Measurements from ENCODE around the gene PLEKHN1.
"Not testable (repeated sequence)": the region's sequence is repeated elsewhere in the genome, so short reads cannot be mapped to it uniquely, and the experiment has no call there.

The PLEKHN1 gene

DNA sequence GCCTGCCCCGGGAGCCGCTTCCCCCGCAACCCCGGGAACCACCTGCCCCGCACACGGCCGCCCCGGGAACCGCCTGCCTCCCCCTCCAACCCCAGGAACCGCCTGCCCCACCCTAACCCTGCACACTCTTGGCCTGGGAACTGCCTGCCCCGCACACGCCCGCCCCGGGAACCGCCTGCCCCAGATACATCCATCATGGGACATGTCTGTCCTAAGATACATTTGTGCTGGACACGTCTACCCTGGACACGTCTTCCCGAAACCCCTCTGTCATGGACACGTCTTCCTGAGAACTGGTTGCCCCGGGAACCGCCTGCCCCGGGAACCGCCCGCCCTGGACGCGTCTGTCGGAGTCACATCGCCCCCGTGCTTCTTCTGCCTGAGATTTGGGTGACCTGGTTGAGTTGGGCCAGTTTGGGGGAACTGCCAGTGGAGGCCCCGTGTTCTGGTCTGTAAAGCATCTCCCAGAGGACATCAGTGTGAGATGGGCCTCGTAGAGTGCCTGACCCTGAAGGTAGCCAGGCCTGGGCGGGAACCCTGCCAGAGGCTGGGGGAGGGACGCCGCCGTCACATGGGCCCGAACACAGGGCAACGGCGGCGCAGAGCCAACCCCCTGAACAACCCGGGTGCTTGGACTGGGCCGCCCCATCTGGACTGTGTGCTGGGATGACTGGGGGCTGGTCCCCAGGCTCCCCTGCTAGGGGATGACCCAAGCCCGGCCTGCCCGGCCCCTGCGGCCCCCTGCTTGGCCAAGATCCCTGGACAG is 12.0 kb downstream of the PLEKHN1 start:
- no peak for DNase-seq

DNA sequence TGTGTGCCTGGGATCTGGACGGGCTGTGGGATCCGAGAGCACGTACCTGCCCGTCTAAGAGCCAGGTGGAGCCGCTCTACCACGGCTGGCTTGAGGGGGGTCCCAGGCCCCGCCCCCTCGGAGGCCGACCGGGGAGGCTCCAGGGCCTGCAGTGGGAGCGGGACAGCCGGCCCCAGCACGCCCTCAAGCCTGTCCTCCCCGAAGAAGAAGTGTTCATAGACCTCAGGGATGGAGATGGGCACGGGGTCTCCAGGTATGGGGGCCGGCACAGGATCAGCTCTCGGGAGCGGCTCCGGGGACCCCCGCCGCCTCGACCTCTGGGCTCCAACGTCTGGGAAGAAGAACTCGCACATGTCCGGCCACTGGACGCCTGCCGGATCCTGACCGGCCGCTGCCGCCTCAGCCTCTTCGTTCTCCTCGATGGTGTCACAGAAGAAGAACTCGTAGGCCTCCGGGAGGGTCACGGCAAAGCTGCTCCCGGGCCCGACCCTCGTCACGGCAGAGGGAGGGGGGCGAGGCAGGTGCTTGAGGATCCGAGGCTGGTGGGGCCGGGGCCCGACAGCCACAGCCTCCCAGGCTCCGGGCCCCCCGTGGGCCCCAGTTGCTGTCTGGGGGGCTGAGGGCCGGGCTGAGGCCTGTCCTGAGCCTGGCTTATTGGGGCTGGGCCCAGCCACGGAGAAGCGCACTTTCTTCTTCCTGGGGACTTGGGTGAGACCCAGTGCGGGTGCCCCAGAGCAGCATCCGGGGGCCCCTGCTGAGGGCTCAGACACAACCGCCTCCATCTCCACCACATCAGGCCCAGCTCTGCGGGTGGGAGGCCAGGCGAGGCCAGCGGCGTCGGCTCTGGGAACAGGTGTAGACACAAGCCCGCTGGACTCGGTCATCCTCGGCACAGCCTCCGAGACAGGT is 12.8 kb downstream of the PLEKHN1 start:
- no peak for DNase-seq

DNA sequence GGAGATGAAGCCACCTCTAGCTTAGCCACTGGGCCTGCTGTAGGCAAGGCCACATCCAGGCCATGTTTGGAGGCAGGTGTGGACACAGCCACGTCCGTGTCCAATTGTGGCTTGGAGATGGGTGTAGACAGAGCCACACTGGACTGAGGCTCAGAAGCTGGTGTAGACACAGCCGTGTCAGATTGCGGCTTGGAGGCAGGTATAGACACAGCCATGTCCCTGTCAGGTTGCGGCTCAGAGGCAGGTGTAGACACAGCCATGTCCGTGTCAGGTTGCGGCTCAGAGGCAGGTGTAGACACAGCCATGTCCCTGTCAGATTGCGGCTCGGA is 13.4 kb downstream of the PLEKHN1 start:
- no peak for DNase-seq

DNA sequence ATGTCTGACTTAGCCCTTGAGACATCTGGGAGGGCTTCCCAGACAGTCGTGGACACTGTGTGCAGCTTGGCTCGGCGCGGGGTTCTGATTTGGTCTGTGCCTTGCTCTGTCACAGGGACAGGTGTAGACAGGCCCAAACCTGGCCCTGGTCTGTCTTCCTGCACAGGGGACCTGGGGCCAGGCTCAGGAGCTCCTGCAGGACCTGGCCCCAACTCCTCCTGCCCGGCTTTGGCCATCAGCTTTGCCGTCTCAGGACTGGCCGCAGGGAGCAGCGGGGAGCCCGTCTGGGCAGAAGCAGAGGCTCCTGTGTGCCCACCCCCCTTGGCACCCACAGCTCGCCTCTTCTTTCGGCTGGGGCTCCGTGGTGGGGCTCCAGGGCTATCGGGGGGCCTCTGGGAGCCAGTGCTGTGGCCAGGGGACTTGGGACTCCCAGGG is 13.9 kb downstream of the PLEKHN1 start:
- no peak for DNase-seq

DNA sequence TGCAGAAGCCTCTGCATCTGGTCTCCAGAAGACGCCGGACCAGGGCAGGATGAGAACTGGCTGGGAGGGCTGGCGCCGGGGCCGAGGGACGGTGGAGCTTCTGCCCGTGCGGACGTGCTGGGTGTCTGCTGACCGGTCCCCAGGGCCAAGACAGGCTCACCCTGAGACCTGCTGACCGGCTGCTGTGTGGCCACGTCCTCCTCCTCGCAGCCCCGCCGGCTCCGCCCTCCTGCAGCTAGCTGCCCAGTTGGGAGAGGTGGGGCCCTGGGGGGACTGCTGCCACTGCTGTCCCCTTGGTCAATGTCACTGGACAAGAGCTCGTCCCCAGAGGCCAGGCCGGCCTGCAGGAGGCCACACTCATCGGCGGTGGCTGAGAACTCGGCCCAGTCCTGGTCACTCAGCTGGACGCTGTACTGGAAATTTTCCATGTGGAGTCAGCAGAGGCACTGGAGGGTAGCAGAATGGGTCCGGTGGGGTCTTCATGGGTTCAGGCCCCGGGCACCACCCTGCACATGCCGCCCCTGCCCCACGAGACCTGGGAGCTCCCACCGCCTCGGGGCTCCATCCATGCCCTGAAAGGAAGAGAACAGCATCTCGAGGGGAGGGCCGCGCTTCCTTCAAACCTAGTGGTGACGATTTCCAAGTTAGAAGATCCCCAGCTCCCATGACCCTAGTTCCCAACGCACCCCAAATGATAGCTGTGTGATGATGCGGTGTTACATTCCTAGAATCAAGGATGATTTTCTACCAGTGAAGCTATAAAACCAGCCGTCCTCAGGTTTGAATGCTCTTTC is 14.5 kb downstream of the PLEKHN1 start:
- no peak for DNase-seq

DNA sequence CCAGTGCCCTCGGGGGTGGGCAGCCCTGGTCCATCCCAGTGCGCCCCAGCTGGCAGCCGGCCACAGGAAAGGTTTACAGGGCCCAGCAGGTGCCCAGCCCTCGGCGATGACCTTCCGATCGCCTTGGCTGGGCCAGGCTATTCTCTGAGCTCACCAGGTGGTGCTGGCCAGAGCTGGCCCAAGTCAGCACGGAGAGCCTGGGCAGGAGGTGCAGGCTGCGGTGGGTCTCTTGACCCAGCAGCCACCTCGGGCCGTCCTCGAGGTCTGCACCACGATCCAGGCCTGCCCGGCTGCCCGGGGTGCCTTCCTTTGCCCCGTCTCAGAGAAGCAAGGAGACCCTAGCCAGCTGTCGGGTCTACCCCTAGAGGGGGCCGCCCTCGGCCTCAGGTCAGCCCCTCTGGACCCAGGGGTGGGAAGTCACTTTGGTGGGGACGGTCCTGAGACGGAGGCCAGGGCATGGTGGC is 15.2 kb downstream of the PLEKHN1 start:
- no peak for DNase-seq

DNA sequence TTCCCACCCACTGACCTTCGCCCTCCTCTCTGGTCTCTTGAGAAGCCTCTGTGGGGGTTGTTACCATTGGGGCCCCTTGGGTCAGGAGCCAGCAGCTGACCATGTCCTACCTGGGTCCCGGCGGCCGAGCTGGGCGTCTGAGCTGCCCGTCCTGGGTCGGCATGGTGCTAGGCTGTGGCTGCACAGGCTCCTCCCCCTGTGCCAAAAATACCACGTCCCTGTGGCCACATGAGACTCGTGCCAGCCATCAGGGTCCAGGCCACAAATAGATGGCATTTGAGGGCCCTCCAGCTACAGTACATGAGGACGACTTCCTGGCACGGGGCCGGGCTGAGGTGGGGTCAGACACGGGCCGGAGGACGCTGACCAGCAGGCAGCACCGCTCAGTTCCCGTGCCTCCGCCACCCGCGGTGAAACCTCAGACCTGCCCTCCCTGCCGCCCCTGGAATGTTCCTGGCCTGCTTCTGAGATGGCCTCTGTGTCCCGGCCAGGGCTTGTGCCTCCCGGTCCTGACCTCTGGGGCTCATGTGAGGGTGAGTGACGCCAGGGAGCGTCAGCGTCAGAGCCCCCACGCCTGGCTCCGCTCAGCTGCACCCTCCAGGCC is 15.8 kb downstream of the PLEKHN1 start, which contains the start of gene PERM1:
TSS of gene PERM1 (minus strand) at position 139 of the 604 bp plus-strand sequence. CDS start 1,064 bp downstream, outside the sequence.
- no peak for DNase-seq

DNA sequence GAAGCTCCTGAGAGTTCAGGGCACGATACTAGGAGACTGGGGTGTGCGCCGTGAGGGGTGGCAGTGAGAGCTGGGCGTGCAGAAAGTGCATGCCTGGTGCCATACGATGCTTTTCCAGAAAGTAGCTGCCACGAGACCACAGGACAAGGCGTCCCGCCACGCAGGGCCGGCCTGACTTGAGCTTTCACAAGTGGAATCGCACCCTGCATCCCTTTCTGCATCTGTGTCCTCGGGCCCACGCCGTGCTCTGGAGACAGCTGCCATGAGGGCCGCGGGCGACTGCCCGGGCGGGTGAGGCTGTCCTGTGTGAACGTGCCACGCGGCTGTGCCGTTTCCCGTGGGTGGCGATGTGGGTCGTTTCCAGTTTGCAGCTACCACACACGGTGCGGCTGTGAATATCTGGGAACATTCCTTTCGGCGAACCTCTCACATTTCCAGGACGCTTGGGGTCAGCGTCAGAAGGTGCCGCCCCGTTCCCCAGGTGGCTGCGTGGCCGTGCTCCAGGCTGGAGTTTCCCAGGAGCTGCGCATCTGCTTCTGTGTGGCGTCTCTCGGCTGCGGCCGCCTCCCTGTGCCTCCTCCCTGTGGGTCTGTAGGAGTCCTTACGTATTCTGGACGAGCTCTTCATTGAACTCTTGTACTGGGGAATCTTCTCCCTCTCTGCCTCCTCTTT is 16.6 kb downstream of the PLEKHN1 start:
- DNase-seq: no peak

DNA sequence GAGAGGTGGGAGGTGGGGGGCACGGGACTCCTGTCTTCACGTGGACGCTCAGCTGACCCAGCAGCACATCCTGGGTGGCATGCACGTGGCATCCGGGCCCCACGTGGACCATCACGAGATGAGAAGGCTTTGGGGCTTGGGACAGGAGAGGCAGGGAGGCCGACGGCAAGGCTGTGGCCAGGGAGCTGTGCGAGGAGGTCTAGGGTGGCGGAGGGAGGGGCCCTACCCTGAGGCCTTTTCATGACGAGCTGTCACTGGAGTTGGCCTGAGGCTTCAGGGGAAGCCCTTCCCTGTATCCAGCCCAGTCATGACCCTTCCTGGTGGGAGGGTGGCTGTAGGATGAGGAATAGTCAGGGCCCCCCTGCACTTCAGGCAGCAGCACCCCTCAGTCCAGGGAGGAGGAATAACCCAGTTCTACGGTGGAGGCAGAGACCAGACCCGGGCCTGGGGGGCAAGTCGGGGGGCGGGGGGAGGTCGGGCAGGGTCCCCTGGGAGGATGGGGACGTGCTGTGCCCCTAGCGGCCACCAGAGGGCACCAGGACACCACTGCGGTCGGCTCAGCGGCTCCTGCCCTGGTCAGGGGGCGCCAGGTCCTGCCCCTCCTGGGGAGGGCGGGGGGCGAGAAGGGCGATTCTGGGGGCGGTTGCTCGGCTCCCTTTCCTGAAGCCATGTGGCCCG is 17.7 kb downstream of the PLEKHN1 start:
- DNase-seq: no peak

DNA sequence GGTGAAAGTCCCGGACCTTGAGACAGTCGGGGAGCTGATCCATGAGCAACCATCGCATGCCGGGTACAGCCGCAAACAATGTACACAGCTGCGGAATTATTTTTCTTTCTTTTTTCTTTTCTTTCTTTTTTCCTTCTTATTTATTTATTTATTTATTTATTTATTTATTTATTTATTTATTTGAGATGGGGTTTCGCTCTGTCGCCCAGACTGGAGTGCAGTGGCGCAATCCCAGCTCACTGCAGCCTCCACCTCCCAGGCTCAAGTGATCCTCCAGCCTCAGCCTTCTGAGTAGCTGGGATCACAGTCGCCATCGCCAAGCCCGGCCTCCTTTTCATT is 18.2 kb downstream of the PLEKHN1 start:
- DNase-seq: no peak

DNA sequence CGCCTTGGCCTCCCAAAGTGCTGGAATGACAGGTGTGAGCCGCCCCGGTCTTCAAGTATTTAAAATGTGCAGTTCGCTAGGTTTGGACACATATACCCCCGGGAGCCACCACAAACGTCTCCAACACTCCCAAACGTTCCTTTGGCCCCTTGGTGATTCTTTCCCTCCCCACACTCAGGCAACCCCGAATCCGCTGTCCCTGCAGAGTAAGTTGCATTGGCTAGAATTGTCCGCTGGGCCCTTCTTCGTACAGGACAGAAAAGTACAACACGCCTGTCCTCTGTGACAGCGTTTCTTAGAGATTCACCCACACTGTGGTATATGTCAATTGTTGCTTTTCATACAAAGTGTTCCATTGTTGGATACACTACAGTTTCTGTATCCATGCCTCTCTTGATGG is 18.8 kb downstream of the PLEKHN1 start:
- no peak for DNase-seq

DNA sequence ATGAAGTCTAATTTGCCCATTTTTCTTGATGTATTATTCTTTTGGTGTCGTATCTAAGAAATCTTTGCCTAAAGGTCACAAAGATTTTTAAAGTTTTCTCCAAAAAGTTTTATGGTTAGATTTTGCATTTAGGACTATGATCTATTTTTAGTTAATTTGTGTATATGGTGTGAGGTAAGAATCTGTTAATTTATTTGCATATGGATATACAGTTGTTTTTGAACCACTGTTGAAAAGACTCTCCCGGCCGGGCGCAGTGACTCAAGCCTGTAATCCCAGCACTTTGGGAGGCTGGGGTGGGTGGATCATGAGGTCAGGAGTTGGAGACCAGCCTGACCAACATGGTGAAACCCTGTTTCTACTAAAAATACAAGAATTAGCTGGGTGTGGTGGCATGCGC is 21.8 kb downstream of the PLEKHN1 start:
- DNase-seq: not testable (repeated sequence)

DNA sequence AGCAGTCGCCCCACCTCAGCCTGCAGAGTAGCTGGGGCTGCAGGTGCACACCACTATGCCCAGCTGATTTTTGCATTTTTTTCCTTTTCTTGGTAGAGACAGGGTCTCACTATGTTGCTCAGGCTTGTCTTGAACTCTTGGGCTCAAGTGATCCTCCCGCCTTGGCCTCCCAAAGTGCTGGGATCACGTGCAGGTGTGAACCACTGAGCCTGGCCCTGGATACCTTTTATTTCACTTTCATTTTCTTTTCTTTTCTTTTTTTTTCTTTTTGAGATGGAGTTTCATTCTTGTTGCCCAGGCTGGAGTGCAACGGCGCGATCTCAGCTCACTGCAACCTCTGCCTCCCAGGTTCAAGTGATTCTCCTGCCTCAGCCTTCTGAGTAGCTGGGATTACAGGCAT is 25.0 kb downstream of the PLEKHN1 start:
- DNase-seq: not testable (repeated sequence)

DNA sequence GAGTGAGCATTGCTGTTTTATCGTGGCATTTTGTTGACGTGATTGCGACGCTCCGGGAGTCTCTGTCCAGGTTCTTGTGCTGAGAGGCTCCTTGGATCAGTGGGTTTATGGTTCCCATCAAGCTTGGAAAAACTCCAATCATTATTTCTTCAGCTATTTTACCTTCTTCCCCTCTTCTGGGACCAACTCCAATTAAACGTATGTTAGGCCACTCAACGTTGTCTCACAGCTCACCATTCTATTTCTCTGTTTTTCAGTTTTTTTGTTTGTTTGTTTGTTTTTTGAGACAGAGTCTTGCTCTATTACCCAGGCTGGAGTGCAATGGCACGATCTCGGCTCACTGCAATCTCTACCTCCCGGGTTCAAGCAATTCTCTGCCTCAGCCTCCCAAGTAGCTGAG is 25.6 kb downstream of the PLEKHN1 start:
- no peak for DNase-seq

DNA sequence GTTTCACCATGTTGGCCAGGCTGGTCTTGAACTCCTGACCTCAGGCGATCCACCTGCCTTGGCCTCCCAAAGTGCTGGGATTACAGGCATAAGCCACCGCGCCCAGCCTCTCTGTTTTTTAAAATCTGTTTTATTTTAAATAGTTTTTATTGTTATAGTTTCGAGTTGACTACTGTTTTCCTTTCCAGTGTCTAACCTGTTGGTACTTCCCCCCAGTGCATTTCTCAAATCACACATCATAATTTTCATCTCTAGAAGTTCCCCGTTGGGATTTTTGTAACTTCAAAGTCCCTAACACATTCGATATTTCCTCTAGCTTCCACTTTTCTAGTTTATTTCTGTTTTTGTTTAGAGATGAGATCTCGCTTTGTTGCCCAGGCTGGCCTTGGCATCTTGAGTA is 26.1 kb downstream of the PLEKHN1 start:
- DNase-seq: no peak

DNA sequence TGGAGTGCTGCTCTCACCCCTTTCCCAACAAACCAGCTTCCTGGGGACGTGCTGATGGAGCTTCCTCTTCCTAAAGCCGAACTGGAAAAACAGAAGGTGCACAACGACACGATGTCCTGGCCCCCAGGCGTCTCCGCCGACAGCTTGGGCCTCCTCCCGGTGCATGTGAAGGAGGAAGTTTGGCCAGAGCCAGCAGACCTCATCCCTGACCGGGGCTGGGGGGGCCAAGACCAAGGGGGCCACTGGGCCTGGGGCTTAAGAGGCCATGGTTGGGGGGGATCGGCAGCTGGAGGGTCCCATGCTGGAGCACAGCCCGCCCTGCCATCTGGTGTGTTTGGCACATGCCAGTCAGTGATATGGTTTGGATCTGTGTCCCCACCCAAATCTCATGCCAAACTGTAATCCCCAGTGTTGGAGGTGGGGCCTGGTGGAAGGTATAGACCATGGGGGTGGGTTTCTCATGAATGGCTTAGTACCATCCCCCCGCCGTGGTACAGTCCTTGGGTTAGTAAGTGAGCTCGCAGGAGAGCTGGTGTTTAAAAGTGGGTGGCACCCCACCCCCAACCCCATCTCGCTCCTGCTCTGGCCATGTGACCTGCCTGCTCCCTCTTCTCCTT is 27.2 kb downstream of the PLEKHN1 start:
- no peak for DNase-seq

DNA sequence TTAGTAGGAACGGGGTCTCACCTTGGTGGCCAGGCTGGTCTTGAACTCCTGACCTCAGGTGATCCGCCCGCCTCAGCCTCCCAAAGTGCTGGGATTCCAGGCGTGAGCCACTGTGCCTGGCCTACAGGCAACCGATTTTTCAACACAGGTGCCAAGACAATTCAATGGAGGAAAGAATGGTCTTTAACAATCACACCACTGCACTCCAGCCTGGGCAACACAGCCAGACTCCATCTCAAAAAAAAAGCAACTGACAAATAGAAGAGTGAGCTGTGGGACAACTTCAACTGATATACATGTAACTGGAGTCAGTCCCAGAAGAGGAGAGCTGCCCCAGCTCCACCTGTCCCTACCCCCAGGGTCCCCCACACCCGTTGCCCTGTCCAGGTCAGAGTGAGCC is 28.3 kb downstream of the PLEKHN1 start:
- not testable (repeated sequence) for DNase-seq

DNA sequence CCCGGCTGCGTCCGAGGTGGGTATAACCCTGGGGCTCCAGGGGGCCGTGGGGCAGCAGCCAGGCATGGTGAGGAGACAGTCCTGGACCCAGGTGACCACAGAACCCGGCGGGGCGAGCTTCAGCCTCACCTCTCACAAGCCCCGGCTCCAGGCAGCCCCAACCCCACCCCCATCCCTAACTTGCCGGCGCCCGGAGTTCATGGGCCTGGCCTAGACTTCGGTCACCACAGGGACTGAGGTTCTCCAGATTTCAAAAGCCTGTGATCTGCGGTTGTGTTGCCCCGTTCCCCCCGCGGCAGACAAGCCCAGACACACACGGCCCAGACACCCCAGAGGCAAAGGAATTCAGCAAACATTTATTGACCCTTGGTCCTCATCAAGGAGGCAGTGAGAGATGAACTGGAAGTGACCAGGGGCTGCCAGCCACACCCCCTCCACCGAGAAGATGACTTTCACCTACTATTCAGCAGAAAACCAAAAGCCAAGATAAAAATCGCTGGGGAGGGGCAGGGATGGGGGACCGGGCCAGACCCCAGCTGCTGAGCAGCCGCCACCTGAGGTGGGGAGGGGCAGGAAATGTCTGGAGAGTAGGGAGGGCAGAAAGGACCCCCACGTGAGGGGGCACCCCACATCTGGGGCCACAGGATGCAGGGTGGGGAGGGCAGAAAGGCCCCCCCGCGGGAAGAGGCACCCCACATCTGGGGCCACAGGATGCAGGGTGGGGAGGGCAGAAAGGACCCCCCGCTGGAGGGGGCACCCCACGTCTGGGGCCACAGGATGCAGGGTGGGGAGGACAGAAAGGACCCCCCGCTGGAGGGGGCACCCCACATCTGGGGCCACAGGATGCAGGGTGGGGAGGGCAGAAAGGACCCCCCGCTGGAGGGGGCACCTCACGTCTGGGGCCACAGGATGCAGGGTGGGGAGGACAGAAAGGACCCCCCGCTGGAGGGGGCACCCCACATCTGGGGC is 29.7 kb downstream of the PLEKHN1 start:
- no peak for DNase-seq

DNA sequence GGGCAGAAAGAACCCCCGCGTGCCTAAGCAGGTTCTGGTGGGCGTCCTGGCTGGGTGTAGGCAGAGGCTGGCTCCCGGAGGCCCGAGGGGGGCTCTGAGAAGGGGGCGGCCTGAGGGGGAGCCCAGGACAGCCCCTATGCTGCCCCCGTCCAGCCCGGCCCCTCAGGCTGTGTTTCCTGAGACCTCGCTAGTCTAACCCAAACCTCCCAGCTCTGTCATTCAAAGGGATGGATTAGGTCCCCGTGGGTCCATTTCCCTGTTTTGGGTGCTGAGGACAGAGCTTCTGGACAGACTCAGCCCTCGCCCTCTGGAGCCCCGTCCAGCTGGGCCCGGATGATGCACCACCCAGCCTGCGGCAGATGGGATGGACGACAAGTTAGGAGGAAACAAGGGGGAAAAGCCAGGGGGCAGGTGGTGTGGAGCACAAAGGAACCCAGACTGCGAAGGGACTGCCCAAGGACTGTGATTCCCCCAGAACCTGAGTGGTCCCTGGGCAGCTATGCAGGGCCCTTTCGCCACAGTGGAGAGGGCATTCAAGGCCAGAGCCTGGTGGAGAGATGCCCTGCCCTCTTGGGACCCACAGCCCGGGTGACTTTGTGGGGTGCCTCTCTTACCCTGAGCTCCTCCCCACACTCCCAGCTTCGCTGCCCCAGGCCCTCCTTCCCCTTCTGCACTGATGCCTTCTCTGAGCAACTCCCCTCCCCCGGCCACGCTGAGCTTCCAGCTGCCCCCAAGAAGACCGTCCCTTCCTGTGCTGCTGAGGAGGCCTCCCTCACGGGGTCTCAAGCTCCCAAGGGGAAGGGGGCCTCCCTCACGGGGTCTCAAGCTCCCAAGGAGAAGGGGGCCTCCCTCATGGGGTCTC is 30.8 kb downstream of the PLEKHN1 start:
- DNase-seq: no peak
